AG09309 (cell line): Measurements from ENCODE around the gene CDR2L.

Experiments
- DNase-seq: peaks from one replicate; pipeline ENCODE4 v3.0.0-alpha.2; 2010; ENCODE audit warnings: low read depth
- H3K4me3 ChIP-seq: 2 replicates; pipeline ENCODE4 v1.5.1; 2011; ENCODE audit warnings: mild to moderate bottlenecking, low read depth, low read length, moderate library complexity; ENCODE audit not compliant: control insufficient read depth
- CTCF ChIP-seq: IDR thresholded peaks from 2 replicates; pipeline ENCODE4 v1.5.1; 2011; ENCODE audit warnings: mild to moderate bottlenecking, low read depth, low read length, inconsistent platforms; ENCODE audit not compliant: insufficient read depth, control insufficient read depth; ENCODE audit errors: missing control alignments

The CDR2L gene

GRCh38 chr17:75049706-75050105 is 62.3 kb downstream of the CDR2L start:
- TF ChIP-seq CTCF: no peak
- no peak overlapping the region for H3K4me3 ChIP-seq
- DNase-seq: no peak

GRCh38 chr17:75051941-75052340 is 64.5 kb downstream of the CDR2L start:
- no peak overlapping the region for H3K4me3 ChIP-seq
- no peak for TF ChIP-seq CTCF
- no peak for DNase-seq
